Measurements from ENCODE around the gene BIRC2.

DNA sequence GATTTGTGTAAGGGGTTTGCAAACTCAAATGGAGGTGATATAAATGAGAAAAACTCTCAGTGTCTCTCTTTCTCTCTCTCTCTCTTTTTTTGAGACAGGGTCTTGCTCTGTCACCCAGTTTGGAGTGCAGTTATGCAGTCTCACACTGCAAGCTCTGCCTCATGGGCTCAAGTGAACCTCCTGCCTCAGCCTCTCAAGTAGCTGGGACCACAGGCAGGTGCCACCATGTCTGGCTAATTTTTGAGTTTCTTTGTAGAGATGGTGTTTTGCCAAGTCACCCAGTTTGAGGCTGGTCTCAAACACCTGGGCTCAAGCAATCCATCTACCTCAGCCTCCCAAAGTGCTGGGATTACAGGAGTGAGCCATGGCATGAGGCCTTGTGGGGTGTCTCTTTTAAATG lies 26.8 kb upstream of the BIRC2 start:
- TF ChIP-seq, protein P1, sequence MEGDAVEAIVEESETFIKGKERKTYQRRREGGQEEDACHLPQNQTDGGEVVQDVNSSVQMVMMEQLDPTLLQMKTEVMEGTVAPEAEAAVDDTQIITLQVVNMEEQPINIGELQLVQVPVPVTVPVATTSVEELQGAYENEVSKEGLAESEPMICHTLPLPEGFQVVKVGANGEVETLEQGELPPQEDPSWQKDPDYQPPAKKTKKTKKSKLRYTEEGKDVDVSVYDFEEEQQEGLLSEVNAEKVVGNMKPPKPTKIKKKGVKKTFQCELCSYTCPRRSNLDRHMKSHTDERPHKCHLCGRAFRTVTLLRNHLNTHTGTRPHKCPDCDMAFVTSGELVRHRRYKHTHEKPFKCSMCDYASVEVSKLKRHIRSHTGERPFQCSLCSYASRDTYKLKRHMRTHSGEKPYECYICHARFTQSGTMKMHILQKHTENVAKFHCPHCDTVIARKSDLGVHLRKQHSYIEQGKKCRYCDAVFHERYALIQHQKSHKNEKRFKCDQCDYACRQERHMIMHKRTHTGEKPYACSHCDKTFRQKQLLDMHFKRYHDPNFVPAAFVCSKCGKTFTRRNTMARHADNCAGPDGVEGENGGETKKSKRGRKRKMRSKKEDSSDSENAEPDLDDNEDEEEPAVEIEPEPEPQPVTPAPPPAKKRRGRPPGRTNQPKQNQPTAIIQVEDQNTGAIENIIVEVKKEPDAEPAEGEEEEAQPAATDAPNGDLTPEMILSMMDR (IDR thresholded peaks at IDR 0.05): no peak
- TF ChIP-seq POLR2AphosphoS5 (IDR thresholded peaks at IDR 0.05; ENCODE audit: low read depth, low read length) (no peak), TCF7L2 (IDR thresholded peaks at IDR 0.05; ENCODE audit: low read depth, low read length) (no peak), SIN3A (IDR thresholded peaks at IDR 0.05; ENCODE audit: borderline replicate concordance, insufficient read depth, low read depth, low read length) (no peak)
- TF ChIP-seq, protein P2, sequence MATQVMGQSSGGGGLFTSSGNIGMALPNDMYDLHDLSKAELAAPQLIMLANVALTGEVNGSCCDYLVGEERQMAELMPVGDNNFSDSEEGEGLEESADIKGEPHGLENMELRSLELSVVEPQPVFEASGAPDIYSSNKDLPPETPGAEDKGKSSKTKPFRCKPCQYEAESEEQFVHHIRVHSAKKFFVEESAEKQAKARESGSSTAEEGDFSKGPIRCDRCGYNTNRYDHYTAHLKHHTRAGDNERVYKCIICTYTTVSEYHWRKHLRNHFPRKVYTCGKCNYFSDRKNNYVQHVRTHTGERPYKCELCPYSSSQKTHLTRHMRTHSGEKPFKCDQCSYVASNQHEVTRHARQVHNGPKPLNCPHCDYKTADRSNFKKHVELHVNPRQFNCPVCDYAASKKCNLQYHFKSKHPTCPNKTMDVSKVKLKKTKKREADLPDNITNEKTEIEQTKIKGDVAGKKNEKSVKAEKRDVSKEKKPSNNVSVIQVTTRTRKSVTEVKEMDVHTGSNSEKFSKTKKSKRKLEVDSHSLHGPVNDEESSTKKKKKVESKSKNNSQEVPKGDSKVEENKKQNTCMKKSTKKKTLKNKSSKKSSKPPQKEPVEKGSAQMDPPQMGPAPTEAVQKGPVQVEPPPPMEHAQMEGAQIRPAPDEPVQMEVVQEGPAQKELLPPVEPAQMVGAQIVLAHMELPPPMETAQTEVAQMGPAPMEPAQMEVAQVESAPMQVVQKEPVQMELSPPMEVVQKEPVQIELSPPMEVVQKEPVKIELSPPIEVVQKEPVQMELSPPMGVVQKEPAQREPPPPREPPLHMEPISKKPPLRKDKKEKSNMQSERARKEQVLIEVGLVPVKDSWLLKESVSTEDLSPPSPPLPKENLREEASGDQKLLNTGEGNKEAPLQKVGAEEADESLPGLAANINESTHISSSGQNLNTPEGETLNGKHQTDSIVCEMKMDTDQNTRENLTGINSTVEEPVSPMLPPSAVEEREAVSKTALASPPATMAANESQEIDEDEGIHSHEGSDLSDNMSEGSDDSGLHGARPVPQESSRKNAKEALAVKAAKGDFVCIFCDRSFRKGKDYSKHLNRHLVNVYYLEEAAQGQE (IDR thresholded peaks at IDR 0.05; ENCODE audit: insufficient read depth in 1 of 2, low read depth in 2 of 2, low read length in 1 of 2): no peak
